ENCODE results near the gene CELSR3. TPM values are rescaled to one million over a fixed set of nuclear protein-coding genes. Genes with fewer than 3 reads are reported as not detected.

Gene CELSR3
- total RNA-seq, 1 experiment from 2014 or later = 1.1 TPM

DNA sequence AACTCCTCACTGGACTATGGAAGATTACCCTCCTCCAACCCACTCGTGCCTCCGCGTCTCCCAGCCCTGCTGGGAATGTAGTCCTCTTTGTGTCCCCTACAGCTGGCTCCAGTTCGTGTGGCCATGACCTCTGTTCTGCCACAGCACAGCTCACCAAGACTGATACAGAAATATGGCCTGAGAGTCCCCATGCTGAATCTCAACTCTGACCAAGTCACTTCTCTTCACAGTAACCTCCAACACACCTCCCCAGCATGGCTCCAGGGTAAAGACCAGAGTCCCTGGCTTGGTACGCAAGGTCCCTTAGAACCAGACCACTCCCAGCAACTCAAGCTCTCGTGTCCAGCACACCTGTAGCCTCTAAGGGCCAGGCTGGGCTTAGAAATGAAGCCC is 65.3 kb downstream of the CELSR3 start:
- ChIA-PET CTCF (interaction anchor here (0.9 kb wide), 1 partner anchor 13 kb away, joined by 26 read pairs; no protein-coding TSS in a partner anchor), POLR2A (ENCODE audit: unreplicated experiment) (no interaction called here)
- H3K27ac ChIP-seq (ENCODE audit: low read length) = peak overlapping the region; percentile 89
- TF ChIP-seq EZH2 (IDR thresholded peaks at IDR 0.05; ENCODE audit: low read length, unreplicated experiment) (no peak), EZH2phosphoT487 (IDR thresholded peaks at IDR 0.05; ENCODE audit: borderline replicate concordance, low read length) (no peak)
- TF ChIP-seq, protein P1, sequence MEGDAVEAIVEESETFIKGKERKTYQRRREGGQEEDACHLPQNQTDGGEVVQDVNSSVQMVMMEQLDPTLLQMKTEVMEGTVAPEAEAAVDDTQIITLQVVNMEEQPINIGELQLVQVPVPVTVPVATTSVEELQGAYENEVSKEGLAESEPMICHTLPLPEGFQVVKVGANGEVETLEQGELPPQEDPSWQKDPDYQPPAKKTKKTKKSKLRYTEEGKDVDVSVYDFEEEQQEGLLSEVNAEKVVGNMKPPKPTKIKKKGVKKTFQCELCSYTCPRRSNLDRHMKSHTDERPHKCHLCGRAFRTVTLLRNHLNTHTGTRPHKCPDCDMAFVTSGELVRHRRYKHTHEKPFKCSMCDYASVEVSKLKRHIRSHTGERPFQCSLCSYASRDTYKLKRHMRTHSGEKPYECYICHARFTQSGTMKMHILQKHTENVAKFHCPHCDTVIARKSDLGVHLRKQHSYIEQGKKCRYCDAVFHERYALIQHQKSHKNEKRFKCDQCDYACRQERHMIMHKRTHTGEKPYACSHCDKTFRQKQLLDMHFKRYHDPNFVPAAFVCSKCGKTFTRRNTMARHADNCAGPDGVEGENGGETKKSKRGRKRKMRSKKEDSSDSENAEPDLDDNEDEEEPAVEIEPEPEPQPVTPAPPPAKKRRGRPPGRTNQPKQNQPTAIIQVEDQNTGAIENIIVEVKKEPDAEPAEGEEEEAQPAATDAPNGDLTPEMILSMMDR (conservative IDR thresholded peaks at IDR 0.05; ENCODE audit: low read depth, low read length) = no peak
- H4K20me1 ChIP-seq (ENCODE audit: low read length) = no peaks in the 10 kb centered on the region
- no peaks in the 10 kb centered on the region for H3K9me3 ChIP-seq (ENCODE audit: low read length)
- no peak overlapping the region for H3K4me2 ChIP-seq (ENCODE audit: low read length)
- BruUV-seq (replicated peaks) = no TSS peak
- no peaks in the 10 kb centered on the region for H3K27me3 ChIP-seq (ENCODE audit: low read length)
- H3K9me2 ChIP-seq (replicated peaks; ENCODE audit: low read length) = no peaks in the 10 kb centered on the region
- no peak for ATAC-seq
- H3K4me3 ChIP-seq (ENCODE audit: low read length) = no peak overlapping the region
- H3F3A ChIP-seq (ENCODE audit: low read length, unreplicated experiment) = no peaks in the 10 kb centered on the region
- intact Hi-C loops (cut with micrococcal nuclease) = loop anchor here (5.0 kb wide), 1 partner anchor 40 kb away; the partner anchor contains the start of gene PFKFB4
- H3K4me1 ChIP-seq (ENCODE audit: insufficient read depth, low read length) = peaks cover 67% of the 10 kb centered on the region
- H2AFZ ChIP-seq (ENCODE audit: low read length) = no peak overlapping the region
- peaks cover 35% of the 10 kb centered on the region for H3K36me3 ChIP-seq (ENCODE audit: low read depth, low read length)
- H3K79me2 ChIP-seq (ENCODE audit: low read length) = no peaks in the 10 kb centered on the region
- DNase-seq = no peak
- no peak overlapping the region for H3K9ac ChIP-seq (ENCODE audit: low read length)

DNA sequence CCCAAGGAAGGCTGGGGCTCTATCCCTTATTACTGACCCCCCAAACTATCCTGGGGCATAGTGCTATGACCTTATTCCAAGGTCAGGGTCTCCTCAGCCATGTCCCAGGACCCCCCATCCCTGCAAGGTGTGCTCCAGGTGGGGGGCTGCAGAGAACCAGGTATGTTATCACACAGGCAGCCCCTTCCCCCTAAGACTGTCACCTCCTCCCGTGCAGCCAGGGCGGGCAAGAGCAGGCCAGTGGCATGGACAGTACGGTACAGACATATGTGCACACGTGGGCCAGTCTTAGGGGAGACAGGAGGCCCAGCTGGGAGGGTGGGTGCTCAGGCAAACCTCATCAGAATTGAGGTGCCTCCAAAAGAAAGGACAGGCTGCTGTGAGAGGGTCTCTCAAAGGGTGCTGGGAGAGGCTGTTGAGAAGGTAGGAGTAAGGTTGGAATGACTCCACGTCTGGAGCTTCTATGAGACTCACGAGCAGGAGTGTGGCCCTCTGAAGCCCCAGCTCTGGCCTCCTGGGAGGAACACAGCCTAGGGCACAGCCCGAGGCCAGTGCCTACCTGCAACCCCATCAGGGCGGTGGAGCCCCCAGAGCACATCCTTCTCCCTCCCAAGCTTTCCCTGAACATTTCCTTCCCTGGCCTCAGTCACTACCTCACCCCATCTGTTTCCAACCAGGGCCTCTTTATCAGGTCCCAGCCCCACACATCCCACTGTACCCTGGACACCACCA is 65.8 kb downstream of the CELSR3 start:
- Histone ChIP-seq H3K27ac (ENCODE audit: low read length) (peak overlapping the region; percentile 89), H3K9me2 (replicated peaks; ENCODE audit: low read length) (no peaks in the 10 kb centered on the region), H3F3A (ENCODE audit: low read length, unreplicated experiment) (no peaks in the 10 kb centered on the region), H3K4me1 (ENCODE audit: insufficient read depth, low read length) (peaks cover 67% of the 10 kb centered on the region), H2AFZ (ENCODE audit: low read length) (no peak overlapping the region), H3K9ac (ENCODE audit: low read length) (no peak overlapping the region), H3K4me3 (ENCODE audit: low read length) (no peak overlapping the region), H3K9me3 (ENCODE audit: low read length) (no peaks in the 10 kb centered on the region), H4K20me1 (ENCODE audit: low read length) (no peaks in the 10 kb centered on the region), H3K79me2 (ENCODE audit: low read length) (no peaks in the 10 kb centered on the region), H3K4me2 (ENCODE audit: low read length) (no peak overlapping the region), H3K36me3 (ENCODE audit: low read depth, low read length) (peaks cover 32% of the 10 kb centered on the region), H3K27me3 (ENCODE audit: low read length) (no peaks in the 10 kb centered on the region)
- DNase-seq = no peak
- no peak for ATAC-seq
- no TSS peak for BruUV-seq (replicated peaks)
- TF ChIP-seq, protein P1 (conservative IDR thresholded peaks at IDR 0.05; ENCODE audit: low read depth, low read length) = no peak
- no peak for TF ChIP-seq EZH2phosphoT487 (IDR thresholded peaks at IDR 0.05; ENCODE audit: borderline replicate concordance, low read length)
- TF ChIP-seq EZH2 (IDR thresholded peaks at IDR 0.05; ENCODE audit: low read length, unreplicated experiment) = no peak
- CTCF ChIA-PET = no interaction called here
- intact Hi-C loops (cut with micrococcal nuclease) = loop anchor here (5.0 kb wide), 1 partner anchor 40 kb away; the partner anchor contains the start of gene PFKFB4
- POLR2A ChIA-PET (ENCODE audit: unreplicated experiment) = no interaction called here

DNA sequence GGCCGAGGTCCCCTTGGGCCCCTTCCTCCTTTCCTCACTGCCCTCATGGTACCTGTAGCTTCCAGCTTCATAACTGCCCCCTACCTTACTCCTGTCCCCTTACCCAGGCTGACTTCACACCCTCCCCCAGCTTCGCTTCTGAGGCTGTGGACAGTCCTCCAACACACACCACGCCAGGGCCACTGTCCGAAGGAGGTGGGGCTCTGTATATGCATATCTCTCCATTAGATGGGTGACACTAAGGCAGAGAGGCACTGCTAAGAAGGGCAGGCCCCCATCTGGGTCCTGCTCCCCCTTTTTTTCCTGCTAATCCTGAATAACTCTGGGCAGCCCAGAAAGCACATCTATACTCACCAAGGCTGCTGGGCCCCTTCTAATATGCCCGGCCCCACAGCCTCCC is 66.5 kb downstream of the CELSR3 start:
- ATAC-seq (peak; percentile 5), DNase-seq (no peak)
- no TSS peak for BruUV-seq (replicated peaks)
- Histone ChIP-seq H3K9ac (ENCODE audit: low read length) (peak overlapping the region; percentile 19; the same call in 1 of the 2 replicates), H3K4me3 (ENCODE audit: low read length) (no peak overlapping the region), H3K27me3 (ENCODE audit: low read length) (no peaks in the 10 kb centered on the region), H3K9me2 (replicated peaks; ENCODE audit: low read length) (no peaks in the 10 kb centered on the region), H3F3A (ENCODE audit: low read length, unreplicated experiment) (no peaks in the 10 kb centered on the region), H3K4me1 (ENCODE audit: insufficient read depth, low read length) (peaks cover 65% of the 10 kb centered on the region), H3K27ac (ENCODE audit: low read length) (peak overlapping the region; percentile 74), H2AFZ (ENCODE audit: low read length) (no peak overlapping the region), H3K79me2 (ENCODE audit: low read length) (no peaks in the 10 kb centered on the region), H3K4me2 (ENCODE audit: low read length) (peak overlapping the region; percentile 51), H3K9me3 (ENCODE audit: low read length) (no peaks in the 10 kb centered on the region), H4K20me1 (ENCODE audit: low read length) (no peaks in the 10 kb centered on the region), H3K36me3 (ENCODE audit: low read depth, low read length) (peaks cover 26% of the 10 kb centered on the region)
- ChIA-PET CTCF (no interaction called here), POLR2A (ENCODE audit: unreplicated experiment) (no interaction called here)
- intact Hi-C loops (cut with micrococcal nuclease) = loop anchor here (5.0 kb wide), 1 partner anchor 39 kb away; the partner anchor contains the start of gene PFKFB4
- no peak for TF ChIP-seq EZH2phosphoT487 (IDR thresholded peaks at IDR 0.05; ENCODE audit: borderline replicate concordance, low read length)
- TF ChIP-seq EZH2 (IDR thresholded peaks at IDR 0.05; ENCODE audit: low read length, unreplicated experiment) = no peak
- TF ChIP-seq, protein P1 (conservative IDR thresholded peaks at IDR 0.05; ENCODE audit: low read depth, low read length) = no peak

All from PC-3 (cell line).